HEK293 (cell line): Measurements from ENCODE around the gene ISL1.

Experiments
- CTCF ChIA-PET: fragments of 350-600 bp; formaldehyde crosslinking; extraction: SDS; loops from one replicate; lab custom pipeline; 2021; ENCODE audit warnings: antibody characterized with exemption; lab: Yijun Ruan, JAX
- POLR2A ChIA-PET: fragments of 300-600 bp; formaldehyde crosslinking; extraction: SDS; loops from one replicate; lab custom pipeline; 2020; ENCODE audit warnings: antibody characterized with exemption, inconsistent platforms; lab: Yijun Ruan, JAX
- H3K27ac ChIP-seq: fragments of 200-500 bp; sonication (Bioruptor generic); 2 replicates; pipeline ENCODE4 v1.5.1; 2014; ENCODE audit warnings: low read depth, low read length, control low read depth, inconsistent platforms; ENCODE audit errors: extremely low read depth
- H3K36me3 ChIP-seq, 2 experiments: fragments of 200-500 bp in 1 of 2; sonication (Bioruptor generic) in 1 of 2; 1 replicate in 1 of 2; 2 replicates in 1 of 2; pipeline ENCODE4 v1.5.1; 2014 to 2017; ENCODE audit warnings: inconsistent platforms in 2 of 2, low read length in 2 of 2; ENCODE audit not compliant: control insufficient read depth in 2 of 2, insufficient read depth in 1 of 2
- H3K4me1 ChIP-seq: fragments of 200-500 bp; sonication (Bioruptor generic); 2 replicates; pipeline ENCODE4 v1.5.1; 2014; ENCODE audit warnings: mild to moderate bottlenecking, low read length, inconsistent platforms; ENCODE audit not compliant: control insufficient read depth, insufficient read depth
- H3K4me3 ChIP-seq: 2 replicates; pipeline ENCODE4 v1.5.1; 2011; ENCODE audit warnings: low read depth, mild to moderate bottlenecking, control low read depth, low read length, moderate library complexity
- H3K9me3 ChIP-seq: fragments of 200-500 bp; sonication (Bioruptor generic); 2 replicates; pipeline ENCODE4 v1.5.1; 2014; ENCODE audit warnings: low read depth, low read length, inconsistent platforms; ENCODE audit not compliant: control insufficient read depth, insufficient read depth
- OVOL3 ChIP-seq: fragments of 450-650 bp; formaldehyde crosslinking; IDR thresholded peaks from 2 replicates; pipeline ENCODE4 v1.5.1; 2016; ENCODE audit warnings: missing biosample characterization, missing genetic modification characterization
- SALL2 ChIP-seq: fragments of 450-650 bp; formaldehyde crosslinking; IDR thresholded peaks from 2 replicates; pipeline ENCODE4 v1.5.0; 2017; ENCODE audit warnings: missing biosample characterization, mild to moderate bottlenecking, missing genetic modification characterization, borderline replicate concordance
- ZNF10 ChIP-seq: fragments of 450-650 bp; formaldehyde crosslinking; IDR thresholded peaks from 2 replicates; pipeline ENCODE4 v1.5.1; 2017; ENCODE audit warnings: missing biosample characterization, missing genetic modification characterization
- ZNF140 ChIP-seq: fragments of 450-650 bp; formaldehyde crosslinking; IDR thresholded peaks from 2 replicates; pipeline ENCODE4 v1.5.1; 2016; ENCODE audit warnings: missing biosample characterization, missing genetic modification characterization
- ZNF16 ChIP-seq: fragments of 450-650 bp; formaldehyde crosslinking; IDR thresholded peaks from 2 replicates; pipeline ENCODE4 v1.5.1; 2016; ENCODE audit warnings: low read depth, missing biosample characterization, missing genetic modification characterization
- ZNF169 ChIP-seq: fragments of 450-650 bp; formaldehyde crosslinking; IDR thresholded peaks from 2 replicates; pipeline ENCODE4 v1.5.1; 2016; ENCODE audit warnings: missing biosample characterization, missing genetic modification characterization
- ZNF221 ChIP-seq: fragments of 450-650 bp; formaldehyde crosslinking; IDR thresholded peaks from 2 replicates; pipeline ENCODE4 v1.5.1; 2017; ENCODE audit warnings: missing biosample characterization, missing genetic modification characterization, borderline replicate concordance
- ZNF311 ChIP-seq: fragments of 450-650 bp; formaldehyde crosslinking; IDR thresholded peaks from 2 replicates; pipeline ENCODE4 v1.5.1; 2017; ENCODE audit warnings: missing biosample characterization, missing genetic modification characterization, borderline replicate concordance
- ZNF394 ChIP-seq: fragments of 450-650 bp; formaldehyde crosslinking; IDR thresholded peaks from 2 replicates; pipeline ENCODE4 v1.5.1; 2016; ENCODE audit warnings: missing biosample characterization, missing genetic modification characterization, mild to moderate bottlenecking, moderate library complexity, borderline replicate concordance
- ZNF433 ChIP-seq: fragments of 450-650 bp; formaldehyde crosslinking; IDR thresholded peaks from 2 replicates; pipeline ENCODE4 v1.5.1; 2016; ENCODE audit warnings: missing biosample characterization, missing genetic modification characterization, low read depth
- ZNF624 ChIP-seq: fragments of 450-650 bp; formaldehyde crosslinking; IDR thresholded peaks from 2 replicates; pipeline ENCODE4 v1.5.1; 2017; ENCODE audit warnings: missing biosample characterization, missing genetic modification characterization
- ZNF629 ChIP-seq: fragments of 450-650 bp; formaldehyde crosslinking; IDR thresholded peaks from 2 replicates; pipeline ENCODE4 v1.5.1; 2017; ENCODE audit warnings: missing biosample characterization, missing genetic modification characterization
- ZNF670 ChIP-seq: fragments of 450-650 bp; formaldehyde crosslinking; IDR thresholded peaks from 2 replicates; pipeline ENCODE4 v1.5.1; 2016; ENCODE audit warnings: missing biosample characterization, missing genetic modification characterization, low read depth
- ZSCAN23 ChIP-seq: fragments of 450-650 bp; formaldehyde crosslinking; IDR thresholded peaks from 2 replicates; pipeline ENCODE4 v1.5.1; 2016; ENCODE audit warnings: missing biosample characterization, missing genetic modification characterization
- TF ChIP-seq, protein P1 (sequence below): fragments of 450-650 bp; formaldehyde crosslinking; IDR thresholded peaks from 2 replicates; pipeline ENCODE4 v1.5.1; 2016; ENCODE audit warnings: missing biosample characterization, missing genetic modification characterization
- TF ChIP-seq, protein P2 (sequence below): fragments of 450-650 bp; formaldehyde crosslinking; IDR thresholded peaks from 2 replicates; pipeline ENCODE4 v1.5.1; 2016; ENCODE audit warnings: missing biosample characterization, missing genetic modification characterization
- TF ChIP-seq, protein P3 (sequence below): fragments of 450-650 bp; formaldehyde crosslinking; IDR thresholded peaks from 2 replicates; pipeline ENCODE4 v1.5.1; 2016; ENCODE audit warnings: missing biosample characterization, missing genetic modification characterization
- TF ChIP-seq, protein P4 (sequence below): fragments of 450-650 bp; formaldehyde crosslinking; IDR thresholded peaks from 2 replicates; pipeline ENCODE4 v1.5.1; 2016; ENCODE audit warnings: missing biosample characterization, missing genetic modification characterization, borderline replicate concordance

Gene ISL1

DNA sequence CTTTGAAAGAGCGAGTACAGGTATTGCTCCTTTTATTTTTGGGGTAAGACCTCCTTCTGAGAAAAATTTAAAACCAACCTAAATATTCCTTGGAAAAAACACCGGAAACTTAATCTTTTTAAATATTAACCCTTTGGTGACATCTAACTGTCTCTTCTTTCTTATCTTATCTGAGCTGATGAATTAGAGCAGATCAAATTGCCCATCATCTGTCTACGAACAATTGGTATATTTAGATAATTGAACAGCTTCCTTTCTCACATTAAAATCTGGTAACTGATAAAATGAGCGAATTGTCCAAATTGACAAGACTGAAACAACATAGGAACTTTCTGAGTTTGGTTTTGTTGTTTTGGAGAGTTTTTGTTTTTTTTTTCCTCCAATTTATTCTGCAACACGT, 2.0 kb downstream of the ISL1 start:
- ChIA-PET CTCF (interaction anchor here (0.6 to 1.2 kb wide), 5 partner anchors 29 to 727 kb away, joined by 3 to 4 read pairs (median 3); no protein-coding TSS in a partner anchor), POLR2A (interaction anchor here (0.9 kb wide), 1 partner anchor 232 kb away, joined by 3 read pairs; no protein-coding TSS in a partner anchor)
- no peak overlapping the region for H3K4me3 ChIP-seq
- H3K9me3 ChIP-seq = no peaks in the 10 kb centered on the region
- peaks cover 10% of the 10 kb centered on the region; the same call in 1 of the 2 replicates for H3K4me1 ChIP-seq
- TF ChIP-seq ZNF311 (no peak), ZNF433 (tag by site-specific recombination) (no peak), ZSCAN23 (tag by site-specific recombination) (no peak), ZNF394 (tag by site-specific recombination) (no peak), ZNF169 (tag by site-specific recombination) (no peak), ZNF670 (no peak), ZNF10 (tag by site-specific recombination) (no peak), ZNF221 (tag by site-specific recombination) (no peak), ZNF624 (tag by site-specific recombination) (no peak), SALL2 (tag by site-specific recombination) (no peak), OVOL3 (tag by site-specific recombination) (no peak), ZNF140 (tag by site-specific recombination) (no peak), ZNF629 (tag by site-specific recombination) (no peak), ZNF16 (tag by site-specific recombination) (no peak)
- TF ChIP-seq, protein P1, sequence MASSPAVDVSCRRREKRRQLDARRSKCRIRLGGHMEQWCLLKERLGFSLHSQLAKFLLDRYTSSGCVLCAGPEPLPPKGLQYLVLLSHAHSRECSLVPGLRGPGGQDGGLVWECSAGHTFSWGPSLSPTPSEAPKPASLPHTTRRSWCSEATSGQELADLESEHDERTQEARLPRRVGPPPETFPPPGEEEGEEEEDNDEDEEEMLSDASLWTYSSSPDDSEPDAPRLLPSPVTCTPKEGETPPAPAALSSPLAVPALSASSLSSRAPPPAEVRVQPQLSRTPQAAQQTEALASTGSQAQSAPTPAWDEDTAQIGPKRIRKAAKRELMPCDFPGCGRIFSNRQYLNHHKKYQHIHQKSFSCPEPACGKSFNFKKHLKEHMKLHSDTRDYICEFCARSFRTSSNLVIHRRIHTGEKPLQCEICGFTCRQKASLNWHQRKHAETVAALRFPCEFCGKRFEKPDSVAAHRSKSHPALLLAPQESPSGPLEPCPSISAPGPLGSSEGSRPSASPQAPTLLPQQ (tag by site-specific recombination) = no peak
- TF ChIP-seq, protein P2, sequence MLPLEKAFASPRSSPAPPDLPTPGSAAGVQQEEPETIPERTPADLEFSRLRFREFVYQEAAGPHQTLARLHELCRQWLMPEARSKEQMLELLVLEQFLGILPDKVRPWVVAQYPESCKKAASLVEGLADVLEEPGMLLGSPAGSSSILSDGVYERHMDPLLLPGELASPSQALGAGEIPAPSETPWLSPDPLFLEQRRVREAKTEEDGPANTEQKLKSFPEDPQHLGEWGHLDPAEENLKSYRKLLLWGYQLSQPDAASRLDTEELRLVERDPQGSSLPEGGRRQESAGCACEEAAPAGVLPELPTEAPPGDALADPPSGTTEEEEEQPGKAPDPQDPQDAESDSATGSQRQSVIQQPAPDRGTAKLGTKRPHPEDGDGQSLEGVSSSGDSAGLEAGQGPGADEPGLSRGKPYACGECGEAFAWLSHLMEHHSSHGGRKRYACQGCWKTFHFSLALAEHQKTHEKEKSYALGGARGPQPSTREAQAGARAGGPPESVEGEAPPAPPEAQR (tag by site-specific recombination) = no peak
- TF ChIP-seq, protein P3, sequence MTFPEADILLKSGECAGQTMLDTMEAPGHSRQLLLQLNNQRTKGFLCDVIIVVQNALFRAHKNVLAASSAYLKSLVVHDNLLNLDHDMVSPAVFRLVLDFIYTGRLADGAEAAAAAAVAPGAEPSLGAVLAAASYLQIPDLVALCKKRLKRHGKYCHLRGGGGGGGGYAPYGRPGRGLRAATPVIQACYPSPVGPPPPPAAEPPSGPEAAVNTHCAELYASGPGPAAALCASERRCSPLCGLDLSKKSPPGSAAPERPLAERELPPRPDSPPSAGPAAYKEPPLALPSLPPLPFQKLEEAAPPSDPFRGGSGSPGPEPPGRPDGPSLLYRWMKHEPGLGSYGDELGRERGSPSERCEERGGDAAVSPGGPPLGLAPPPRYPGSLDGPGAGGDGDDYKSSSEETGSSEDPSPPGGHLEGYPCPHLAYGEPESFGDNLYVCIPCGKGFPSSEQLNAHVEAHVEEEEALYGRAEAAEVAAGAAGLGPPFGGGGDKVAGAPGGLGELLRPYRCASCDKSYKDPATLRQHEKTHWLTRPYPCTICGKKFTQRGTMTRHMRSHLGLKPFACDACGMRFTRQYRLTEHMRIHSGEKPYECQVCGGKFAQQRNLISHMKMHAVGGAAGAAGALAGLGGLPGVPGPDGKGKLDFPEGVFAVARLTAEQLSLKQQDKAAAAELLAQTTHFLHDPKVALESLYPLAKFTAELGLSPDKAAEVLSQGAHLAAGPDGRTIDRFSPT (tag by site-specific recombination) = no peak
- TF ChIP-seq, protein P4, sequence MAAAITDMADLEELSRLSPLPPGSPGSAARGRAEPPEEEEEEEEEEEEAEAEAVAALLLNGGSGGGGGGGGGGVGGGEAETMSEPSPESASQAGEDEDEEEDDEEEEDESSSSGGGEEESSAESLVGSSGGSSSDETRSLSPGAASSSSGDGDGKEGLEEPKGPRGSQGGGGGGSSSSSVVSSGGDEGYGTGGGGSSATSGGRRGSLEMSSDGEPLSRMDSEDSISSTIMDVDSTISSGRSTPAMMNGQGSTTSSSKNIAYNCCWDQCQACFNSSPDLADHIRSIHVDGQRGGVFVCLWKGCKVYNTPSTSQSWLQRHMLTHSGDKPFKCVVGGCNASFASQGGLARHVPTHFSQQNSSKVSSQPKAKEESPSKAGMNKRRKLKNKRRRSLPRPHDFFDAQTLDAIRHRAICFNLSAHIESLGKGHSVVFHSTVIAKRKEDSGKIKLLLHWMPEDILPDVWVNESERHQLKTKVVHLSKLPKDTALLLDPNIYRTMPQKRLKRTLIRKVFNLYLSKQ (tag by site-specific recombination) = no peak
- H3K27ac ChIP-seq = no peak overlapping the region
- peaks cover 0 to 4% of the 10 kb centered on the region in 2 experiments; a peak in 1 of 3 replicates for H3K36me3 ChIP-seq
